NCI-H345 (cell line): ENCODE data around the gene KREMEN2.

Source experiments
- DNase-seq: peaks from one replicate; lab custom pipeline; 2025; lab: John Stamatoyannopoulos, UW

The KREMEN2 gene

DNA sequence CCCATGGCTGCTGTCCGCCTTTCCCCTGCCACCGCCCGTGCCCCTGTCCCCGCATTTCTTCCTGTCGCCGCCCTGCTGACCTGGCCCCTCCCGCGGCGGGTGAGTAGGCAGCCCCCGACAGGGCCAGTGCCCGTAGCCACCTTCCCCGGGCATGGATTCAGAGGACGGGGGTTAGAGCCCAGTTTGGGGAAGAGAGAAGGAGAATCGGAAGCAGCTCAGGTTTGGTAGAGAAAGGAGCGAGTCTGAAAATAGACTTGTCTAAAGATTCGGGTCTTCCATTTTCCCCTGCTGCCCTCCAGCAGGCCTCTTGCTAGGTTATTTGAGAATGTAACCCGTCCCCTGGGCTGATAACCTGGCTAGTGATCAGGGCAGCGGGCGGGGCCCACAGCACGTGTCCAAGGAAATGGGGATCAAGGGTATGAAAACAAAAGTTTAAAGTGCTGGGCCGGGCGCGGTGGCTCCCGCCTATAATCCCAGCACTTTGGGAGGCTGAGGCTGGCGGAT lies 40.8 kb downstream of the KREMEN2 start:
- no peak for DNase-seq

DNA sequence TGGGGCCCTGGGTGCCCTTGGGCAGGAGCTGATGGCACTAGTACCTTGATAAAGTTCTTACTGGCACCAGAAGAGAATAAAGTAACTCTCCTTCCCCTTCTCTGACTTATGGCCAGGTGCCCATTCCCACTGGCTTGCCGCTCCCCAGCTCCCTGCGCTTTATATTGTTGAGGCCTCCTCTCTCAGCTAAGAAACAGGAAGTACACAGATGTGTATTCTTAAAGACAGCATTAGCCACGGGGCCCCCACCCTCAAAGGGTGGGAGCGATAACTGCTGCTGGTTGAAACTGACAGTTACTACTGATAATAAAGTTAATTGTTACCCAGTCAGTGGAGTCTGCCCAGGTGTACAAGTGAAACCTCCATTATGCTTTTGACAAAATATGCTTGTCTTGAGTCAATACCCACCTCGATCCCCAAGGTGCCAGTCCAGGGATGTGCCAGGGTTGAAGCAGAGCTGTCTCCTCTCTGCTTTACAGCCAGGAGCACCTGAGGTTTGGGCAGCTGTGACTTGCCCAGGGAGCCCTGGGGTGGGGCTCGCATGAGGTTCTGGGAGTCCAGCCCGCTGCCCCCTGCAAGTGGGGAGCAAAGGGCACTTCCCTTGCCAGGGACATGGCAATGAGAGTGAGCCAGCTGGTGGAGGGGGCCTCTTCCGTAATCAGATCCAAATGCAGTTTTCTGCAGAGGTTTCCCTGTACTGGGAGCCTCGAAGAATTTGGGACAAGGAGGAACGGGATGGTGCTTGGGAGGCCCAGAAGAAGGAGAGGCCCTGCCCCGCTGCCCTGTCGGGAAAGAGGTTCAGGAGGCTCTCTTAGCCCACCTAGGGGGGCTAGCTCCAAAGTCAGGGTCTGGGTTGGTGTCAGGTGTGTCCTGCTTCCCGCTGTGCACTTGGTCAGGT lies 43.2 kb downstream of the KREMEN2 start:
- no peak for DNase-seq

DNA sequence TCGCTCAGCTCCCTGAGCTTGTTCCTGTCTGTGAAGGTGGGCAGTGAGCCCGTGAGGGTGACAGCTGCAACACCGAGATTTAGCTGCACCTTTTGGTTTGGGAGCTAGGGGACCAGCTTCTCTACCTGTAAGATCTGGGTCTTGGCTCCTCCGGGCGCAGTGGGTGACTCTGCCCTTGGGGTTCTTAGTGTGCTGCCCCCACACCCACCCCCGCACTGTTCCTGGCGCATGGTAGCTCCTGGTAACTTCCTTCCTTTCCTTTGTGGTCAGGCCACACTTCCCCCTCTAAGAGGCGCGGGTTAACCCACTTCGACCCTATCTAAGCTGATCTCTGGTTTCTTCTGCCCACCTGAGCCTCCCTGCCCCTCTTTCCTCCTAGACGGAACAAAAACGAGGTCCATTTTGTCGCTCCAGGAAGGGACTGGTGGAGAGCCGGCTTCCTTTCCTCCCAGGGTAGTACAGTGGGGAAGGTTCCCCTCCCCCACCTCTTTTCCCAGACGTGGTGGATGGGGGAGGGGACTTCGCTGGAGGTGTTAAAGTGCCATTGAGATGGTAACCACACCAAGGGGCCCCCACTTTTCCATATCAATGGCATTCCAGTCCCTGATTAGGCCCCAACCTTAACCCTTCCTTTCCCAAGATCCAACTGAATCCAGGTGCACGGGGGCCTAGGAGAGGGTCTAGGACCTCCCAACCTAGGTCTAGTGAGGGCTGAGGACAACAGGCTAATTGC lies 44.0 kb downstream of the KREMEN2 start:
- DNase-seq, result no peak

DNA sequence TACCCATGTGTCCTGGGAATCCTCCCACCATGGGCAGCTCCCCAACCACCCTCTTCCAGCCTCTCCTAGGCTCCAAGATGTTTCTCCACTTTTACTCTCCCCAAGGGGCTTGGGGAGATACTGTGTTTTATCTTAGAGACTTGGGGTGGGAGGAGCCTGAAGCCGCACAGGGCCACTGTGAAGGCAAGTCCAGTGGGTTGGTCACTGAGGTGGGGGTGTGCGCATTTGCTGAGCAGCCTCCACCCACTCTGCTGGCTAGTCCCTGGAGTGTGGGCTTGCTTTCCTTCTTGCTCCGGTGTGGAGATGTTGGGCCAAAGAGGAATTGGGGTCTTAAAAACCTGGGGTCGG lies 44.6 kb downstream of the KREMEN2 start:
- DNase-seq, result no peak

DNA sequence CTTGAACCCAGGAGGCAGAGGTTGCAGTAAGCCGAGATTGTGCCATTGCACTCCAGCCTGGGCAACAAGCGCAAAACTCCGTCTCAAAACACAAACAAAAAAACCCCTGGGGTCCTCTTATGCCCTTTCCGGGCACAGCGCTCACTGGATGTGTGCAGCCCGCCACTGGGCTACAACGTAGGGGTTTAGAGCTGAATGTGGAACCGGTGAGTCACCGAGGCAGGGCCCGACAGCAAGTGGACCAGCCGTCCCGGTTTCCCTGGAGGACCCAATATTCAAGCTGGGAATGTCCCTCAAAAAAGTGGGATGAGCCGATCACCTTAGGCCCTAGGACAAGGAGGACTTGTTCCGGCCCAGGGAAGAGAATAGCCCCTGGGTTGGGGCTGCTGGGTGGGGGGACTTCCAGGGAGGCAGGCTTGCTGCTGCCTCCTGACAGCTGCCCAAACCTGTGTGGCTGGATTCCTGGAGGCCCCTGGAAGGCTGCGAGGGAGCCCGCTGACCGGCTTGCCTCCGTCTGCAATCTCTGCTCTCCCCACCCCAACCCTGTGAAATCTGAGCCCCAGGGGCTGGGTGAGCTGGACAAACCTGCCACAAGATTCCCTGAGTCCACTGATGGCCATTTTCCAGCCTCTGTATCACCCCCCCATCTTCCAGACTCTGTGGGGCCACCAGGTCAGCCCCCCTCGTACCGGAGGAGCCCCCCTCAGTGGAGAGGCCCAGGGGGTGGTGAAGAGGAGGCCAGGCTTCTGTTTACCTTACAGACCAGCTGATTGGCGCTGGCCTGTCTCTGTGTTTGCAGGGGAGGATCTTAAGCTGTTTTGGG lies 45.7 kb downstream of the KREMEN2 start:
- DNase-seq, result no peak

DNA sequence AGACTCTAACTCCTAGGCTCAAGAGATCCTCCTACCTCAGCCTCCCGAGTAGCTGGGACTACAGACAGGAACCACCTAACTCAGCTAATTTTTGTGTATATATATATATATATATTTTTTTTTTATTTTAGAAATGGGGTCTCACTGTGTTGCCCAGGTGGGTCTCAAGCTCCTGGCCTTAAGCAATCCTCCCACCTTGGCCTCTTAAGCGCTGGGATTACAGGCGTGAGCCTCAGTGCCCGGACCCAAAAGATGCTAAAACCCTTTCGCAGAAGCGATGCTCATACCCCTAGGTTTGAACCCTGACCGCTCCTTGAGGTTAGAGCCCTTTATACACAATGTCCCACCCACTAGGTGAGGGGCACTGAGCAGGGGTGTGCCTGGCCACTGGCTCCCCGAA lies 46.4 kb downstream of the KREMEN2 start:
- DNase-seq, result no peak

DNA sequence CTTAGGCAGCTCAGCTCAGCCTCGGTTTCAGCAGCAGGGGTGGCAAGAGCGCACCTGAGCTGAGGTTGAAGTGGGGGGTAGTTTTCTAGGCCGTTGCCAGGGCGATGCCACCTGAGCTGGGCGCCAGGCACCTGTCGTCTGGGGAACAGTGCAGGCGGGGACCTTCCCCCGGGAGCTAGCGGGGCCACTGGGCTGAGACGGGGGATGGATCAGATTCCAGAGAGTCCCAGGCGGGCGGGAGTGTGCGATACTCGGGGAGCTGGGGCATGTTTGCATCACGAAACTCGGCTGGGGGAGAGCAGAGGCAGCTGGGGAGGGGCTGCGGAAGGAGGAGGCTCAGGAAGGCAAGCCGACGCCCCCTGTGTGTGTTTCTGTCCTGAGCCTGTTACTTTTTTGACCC lies 48.2 kb downstream of the KREMEN2 start:
- peak; percentile 86 for DNase-seq

DNA sequence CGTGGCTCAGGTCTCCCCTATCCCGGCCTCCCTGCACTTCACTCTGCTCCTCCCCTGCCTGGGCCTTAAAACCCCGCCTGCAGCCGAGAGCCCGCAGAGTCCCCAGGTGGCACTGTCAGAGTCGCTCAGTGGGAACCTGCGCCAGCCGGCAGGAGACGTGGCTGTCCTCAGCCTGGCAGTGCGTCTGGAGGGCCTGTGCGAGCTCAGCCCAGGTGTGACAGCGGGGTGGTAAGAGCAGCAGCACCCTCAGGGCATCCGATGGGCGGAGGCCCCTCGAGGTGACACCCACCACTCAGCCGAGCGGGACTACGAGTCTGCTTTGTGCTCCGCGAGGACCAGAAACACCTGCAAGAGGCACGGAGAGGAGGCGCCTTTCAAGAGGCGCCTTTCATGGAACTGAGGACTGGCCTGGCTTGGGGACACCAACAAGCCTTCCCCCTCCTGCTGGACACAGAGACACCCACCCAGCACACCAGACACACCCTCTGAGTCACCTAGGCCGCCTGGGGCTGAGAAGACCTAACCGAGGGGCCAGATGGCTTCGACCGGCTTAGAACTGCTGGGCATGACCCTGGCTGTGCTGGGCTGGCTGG lies 48.8 kb downstream of the KREMEN2 start, which contains the start of gene CLDN9:
CLDN9 (plus strand) TSS at position 96 of the 593 bp plus-strand sequence; CDS start at position 536, 440 bp downstream.
- peak; percentile 96 for DNase-seq

DNA sequence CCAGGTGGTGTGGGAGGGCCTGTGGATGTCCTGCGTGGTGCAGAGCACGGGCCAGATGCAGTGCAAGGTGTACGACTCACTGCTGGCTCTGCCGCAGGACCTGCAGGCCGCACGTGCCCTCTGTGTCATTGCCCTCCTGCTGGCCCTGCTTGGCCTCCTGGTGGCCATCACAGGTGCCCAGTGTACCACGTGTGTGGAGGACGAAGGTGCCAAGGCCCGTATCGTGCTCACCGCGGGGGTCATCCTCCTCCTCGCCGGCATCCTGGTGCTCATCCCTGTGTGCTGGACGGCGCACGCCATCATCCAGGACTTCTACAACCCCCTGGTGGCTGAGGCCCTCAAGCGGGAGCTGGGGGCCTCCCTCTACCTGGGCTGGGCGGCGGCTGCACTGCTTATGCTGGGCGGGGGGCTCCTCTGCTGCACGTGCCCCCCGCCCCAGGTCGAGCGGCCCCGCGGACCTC lies 49.4 kb downstream of the KREMEN2 start:
- no peak for DNase-seq

DNA sequence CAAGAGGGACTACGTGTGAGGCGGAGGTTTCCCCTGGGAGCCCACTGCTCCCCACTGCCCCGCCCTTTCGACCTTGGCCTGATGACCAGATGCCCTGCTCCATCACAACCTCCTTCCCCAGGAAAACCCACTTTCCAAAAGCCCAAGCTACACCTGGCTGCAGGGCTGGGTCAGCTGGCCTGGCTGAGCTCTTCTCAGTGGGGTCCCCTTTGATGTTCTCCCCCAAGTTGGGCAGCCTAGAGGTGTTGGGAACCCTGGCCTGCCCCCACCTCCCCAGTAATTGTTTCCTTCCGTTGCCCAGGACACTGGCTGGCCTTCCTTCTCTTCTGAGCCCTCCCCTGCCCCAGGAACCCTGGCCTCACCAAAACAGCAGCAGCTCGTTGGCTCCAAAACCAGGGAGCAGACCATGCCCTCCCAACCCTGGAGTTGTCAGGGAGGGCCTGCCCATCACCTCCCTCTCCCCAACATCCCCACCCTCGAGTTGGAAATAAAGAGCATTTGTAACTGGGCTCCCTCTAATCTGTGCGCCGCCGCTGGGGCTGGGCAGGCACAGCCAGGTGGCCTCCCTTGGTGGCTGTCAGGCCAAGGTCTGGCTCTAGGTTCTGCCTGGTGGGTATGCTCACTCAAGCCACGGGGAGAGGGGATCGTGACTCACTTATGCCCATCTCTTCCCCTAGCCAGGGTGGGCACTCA lies 50.1 kb downstream of the KREMEN2 start:
- no peak for DNase-seq

DNA sequence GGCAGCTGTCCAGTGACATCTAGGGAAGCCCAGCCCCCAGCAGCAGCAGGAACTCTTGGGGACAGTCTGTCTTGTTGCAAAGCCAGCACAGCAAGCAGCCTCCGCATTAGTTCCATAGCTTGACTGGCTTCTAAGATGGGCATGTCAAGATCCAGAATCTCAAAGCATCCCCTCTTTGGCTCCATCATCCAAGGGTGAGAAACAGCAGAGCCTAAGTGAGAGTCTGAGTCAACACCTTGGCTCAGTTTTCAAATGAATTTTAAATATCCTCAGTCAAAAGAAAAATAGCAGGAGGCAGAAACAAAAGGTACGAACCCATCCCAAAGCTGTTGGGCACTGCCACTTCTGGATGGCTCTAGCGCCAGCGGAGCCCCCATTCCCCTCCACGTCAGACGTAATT lies 50.9 kb downstream of the KREMEN2 start:
- no peak for DNase-seq

DNA sequence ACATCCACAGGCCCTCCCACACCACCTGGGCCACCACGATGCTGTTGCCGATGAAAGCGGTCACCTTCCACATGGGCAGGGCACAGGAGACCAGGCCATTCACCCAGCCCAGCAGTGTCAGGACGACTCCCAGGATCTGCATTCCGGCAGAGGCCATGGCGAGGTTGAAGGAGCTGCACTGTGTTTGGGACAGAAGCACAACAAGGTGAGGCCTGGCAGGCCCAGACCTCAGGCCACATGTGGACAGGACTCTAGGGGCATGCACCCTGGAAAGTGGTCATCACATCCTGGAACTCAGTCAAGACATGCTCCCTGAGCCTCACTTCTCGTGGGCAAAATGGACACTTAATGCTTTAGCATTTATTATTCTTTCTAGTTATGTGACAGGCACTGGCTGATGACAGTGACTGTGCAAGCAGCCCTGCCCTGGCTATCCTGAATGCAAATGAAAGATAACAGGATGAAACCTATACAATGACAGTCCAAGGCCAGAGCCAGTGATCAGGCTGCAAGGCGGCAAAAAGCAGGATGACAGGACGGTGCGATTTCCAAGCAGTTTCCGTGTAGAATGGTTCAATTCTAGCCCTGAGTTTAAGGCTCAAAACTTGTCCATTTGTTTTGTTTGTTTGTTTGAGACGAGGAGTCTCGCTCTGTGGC lies 51.9 kb downstream of the KREMEN2 start:
- no peak for DNase-seq

DNA sequence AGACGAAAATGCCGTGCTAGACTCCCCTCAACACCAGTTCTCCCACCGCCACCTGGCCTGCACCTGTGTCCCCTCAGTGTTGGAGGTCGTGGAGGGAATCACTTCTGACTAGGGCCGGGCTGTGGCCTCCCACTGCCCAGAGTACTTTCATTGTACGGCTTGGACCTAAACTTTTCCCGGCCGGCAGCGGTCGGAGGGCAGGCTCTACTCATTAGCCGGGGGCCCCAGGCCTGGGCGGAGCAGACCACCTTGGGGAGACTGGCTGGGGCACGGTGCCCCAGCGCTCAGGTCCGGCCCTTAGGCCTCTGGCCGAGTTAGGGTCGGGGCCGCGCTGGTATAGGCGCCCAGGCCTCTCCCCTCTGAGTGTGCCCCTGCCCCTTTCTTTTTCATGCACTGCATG lies 53.3 kb downstream of the KREMEN2 start:
- no peak for DNase-seq
